Measurements from ENCODE around the gene INSIG1. TPM values are rescaled to one million over a fixed set of nuclear protein-coding genes. Genes with fewer than 3 reads are reported as not detected.

The INSIG1 gene
- total and polyA plus RNA-seq, 2 donors (not counting 3 experiments of a cell fraction or from before 2014, with no cell fraction given), result 79.3 to 102 TPM

- POLR2A ChIA-PET, result no interaction called here
- no TSS peak for BruUV-seq (replicated peaks)
- no peaks in the 10 kb centered on the region for H3K79me2 ChIP-seq (ENCODE audit: control insufficient read depth, insufficient read depth, low read length)
- no peaks in the 10 kb centered on the region for H3K36me3 ChIP-seq (ENCODE audit: control insufficient read depth in 2 of 2, extremely low read depth in 1 of 2, insufficient read depth in 2 of 2, low read length in 2 of 2)
- peaks cover 4 to 24% of the 10 kb centered on the region in 2 experiments for H3K27me3 ChIP-seq (ENCODE audit: control insufficient read depth in 2 of 2, insufficient read depth in 2 of 2, low read length in 2 of 2)
- no peak overlapping the region for H3K4me3 ChIP-seq (replicated peaks in 1 of 3; ENCODE audit: insufficient read depth in 1 of 3, low read depth in 1 of 3, low read length in 3 of 3)
- DNase-seq (ENCODE audit: low read depth, low spot score), result no peak
- CTCF ChIA-PET, result no interaction called here
- dilution Hi-C loops (cut with MboI; ENCODE audit: extremely low pct_ligation_motif_present, low sequenced_read_pairs), result no loop called here
- no peak overlapping the region for H2AFZ ChIP-seq (ENCODE audit: low read depth, low read length)
- H3K27ac ChIP-seq (ENCODE audit: insufficient read depth, low read depth, low read length), result no peak overlapping the region
- no peak for FAIRE-seq
- intact Hi-C loops (cut with micrococcal nuclease), result no loop called here
- no peaks in the 10 kb centered on the region for H3K9me3 ChIP-seq (replicated peaks; ENCODE audit: control insufficient read depth, insufficient read depth, low read length)
- H3K4me1 ChIP-seq (ENCODE audit: control insufficient read depth, extremely low read depth, insufficient read depth, low read length), result no peaks in the 10 kb centered on the region
- no peaks in the 10 kb centered on the region for H3K9me1 ChIP-seq (replicated peaks; ENCODE audit: control insufficient read depth, extremely low read depth, insufficient read depth, low read length)
- H3K9ac ChIP-seq (replicated peaks; ENCODE audit: extremely low read depth, insufficient read depth, low read length), result no peak overlapping the region
- no peak for TF ChIP-seq POLR2AphosphoS5 (IDR thresholded peaks at IDR 0.05; ENCODE audit: insufficient read depth, low read depth, low read length)
- TF ChIP-seq MYC (IDR thresholded peaks at IDR 0.05; ENCODE audit: low read depth, low read length), result no peak
- no peak overlapping the region for H3K4me2 ChIP-seq (ENCODE audit: insufficient read depth, low read length)
- H4K20me1 ChIP-seq (replicated peaks; ENCODE audit: control insufficient read depth, extremely low read depth, insufficient read depth, low read length), result no peaks in the 10 kb centered on the region
Measured at GRCh38 chr7:155269766-155270585, 27.7 kb upstream of the INSIG1 start.

GRCh38 chr7:155270861-155271260 lies 26.8 kb upstream of the INSIG1 start:
- FAIRE-seq, result no peak
- H3K4me1 ChIP-seq (ENCODE audit: control insufficient read depth, extremely low read depth, insufficient read depth, low read length), result no peaks in the 10 kb centered on the region
- no peak overlapping the region for H3K4me2 ChIP-seq (ENCODE audit: insufficient read depth, low read length)
- CTCF ChIA-PET, result no interaction called here
- TF ChIP-seq MAX (IDR thresholded peaks at IDR 0.05; ENCODE audit: insufficient read depth, insufficient read length) (no peak), POLR2A (IDR thresholded peaks at IDR 0.05; ENCODE audit: low read depth, low read length) (no peak), GATA2 (IDR thresholded peaks at IDR 0.05; ENCODE audit: insufficient read depth, insufficient read length, low read depth, low read length) (no peak), JUN (IDR thresholded peaks at IDR 0.05; ENCODE audit: borderline replicate concordance, insufficient read depth, insufficient read length, low read depth) (no peak), POLR2AphosphoS5 (IDR thresholded peaks at IDR 0.05; ENCODE audit: insufficient read depth, low read depth, low read length) (no peak), CTCF (IDR thresholded peaks at IDR 0.05; ENCODE audit: extremely low read depth in 1 of 2, insufficient read depth in 1 of 2, low read depth in 1 of 2, low read length in 2 of 2) (no peak), EZH2 (IDR thresholded peaks at IDR 0.05; ENCODE audit: borderline replicate concordance, low read depth, low read length, severe bottlenecking) (no peak), MYC (IDR thresholded peaks at IDR 0.05; ENCODE audit: low read depth, low read length) (no peak), FOS (IDR thresholded peaks at IDR 0.05; ENCODE audit: borderline replicate concordance, insufficient read depth, low read length) (no peak)
- no peak overlapping the region for H2AFZ ChIP-seq (ENCODE audit: low read depth, low read length)
- dilution Hi-C loops (cut with MboI; ENCODE audit: extremely low pct_ligation_motif_present, low sequenced_read_pairs) (no loop called here), intact Hi-C loops (cut with micrococcal nuclease) (no loop called here)
- H3K9ac ChIP-seq (replicated peaks; ENCODE audit: extremely low read depth, insufficient read depth, low read length), result no peak overlapping the region
- H3K4me3 ChIP-seq (replicated peaks in 1 of 3; ENCODE audit: insufficient read depth in 1 of 3, low read depth in 1 of 3, low read length in 3 of 3), result no peak overlapping the region
- POLR2A ChIA-PET, result no interaction called here
- no peak for DNase-seq (ENCODE audit: low read depth, low spot score)
- H4K20me1 ChIP-seq (replicated peaks; ENCODE audit: control insufficient read depth, extremely low read depth, insufficient read depth, low read length), result no peaks in the 10 kb centered on the region
- peaks cover 4 to 25% of the 10 kb centered on the region in 2 experiments for H3K27me3 ChIP-seq (ENCODE audit: control insufficient read depth in 2 of 2, insufficient read depth in 2 of 2, low read length in 2 of 2)
- no TSS peak for BruUV-seq (replicated peaks)
- H3K79me2 ChIP-seq (ENCODE audit: control insufficient read depth, insufficient read depth, low read length), result no peaks in the 10 kb centered on the region
- H3K9me1 ChIP-seq (replicated peaks; ENCODE audit: control insufficient read depth, extremely low read depth, insufficient read depth, low read length), result no peaks in the 10 kb centered on the region
- H3K36me3 ChIP-seq (ENCODE audit: control insufficient read depth in 2 of 2, extremely low read depth in 1 of 2, insufficient read depth in 2 of 2, low read length in 2 of 2), result no peaks in the 10 kb centered on the region
- no peak overlapping the region for H3K27ac ChIP-seq (ENCODE audit: insufficient read depth, low read depth, low read length)
- H3K9me3 ChIP-seq (replicated peaks; ENCODE audit: control insufficient read depth, insufficient read depth, low read length), result no peaks in the 10 kb centered on the region
